ENCODE results near the gene PRR19. TPM values are rescaled to one million over a fixed set of nuclear protein-coding genes. Genes with fewer than 3 reads are reported as not detected.

The PRR19 gene
- total RNA-seq, 1 donor from 2014 or later, result not detected

DNA sequence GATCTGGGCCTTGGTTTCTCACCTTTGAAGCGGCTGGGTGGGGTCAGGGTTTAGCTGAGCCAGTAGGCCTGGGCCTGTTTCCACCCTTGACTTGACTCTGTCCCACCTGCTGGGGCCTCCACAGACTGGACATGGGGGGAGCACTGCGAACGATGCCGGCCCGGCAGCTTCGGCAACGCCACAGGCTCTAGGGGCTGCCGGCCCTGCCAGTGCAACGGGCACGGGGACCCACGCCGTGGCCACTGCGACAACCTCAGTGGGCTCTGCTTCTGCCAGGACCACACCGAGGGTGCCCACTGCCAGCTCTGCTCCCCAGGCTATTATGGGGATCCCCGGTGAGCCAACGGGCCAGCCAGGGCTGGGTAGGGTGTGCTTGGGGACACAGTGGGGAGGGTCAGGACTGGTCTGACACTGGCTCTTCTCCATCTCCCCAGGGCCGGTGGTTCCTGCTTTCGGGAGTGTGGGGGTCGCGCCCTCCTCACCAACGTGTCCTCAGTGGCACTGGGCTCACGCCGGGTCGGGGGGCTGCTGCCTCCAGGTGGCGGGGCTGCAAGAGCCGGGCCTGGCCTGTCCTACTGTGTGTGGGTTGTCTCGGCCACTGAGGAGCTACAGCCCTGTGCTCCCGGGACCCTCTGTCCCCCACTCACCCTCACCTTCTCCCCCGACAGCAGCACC, 51.5 kb downstream of the PRR19 start:
- intact Hi-C loops (cut with DNase I), result no loop called here
- ATAC-seq (ENCODE audit: poor library complexity) (no peak), DNase-seq (no peak)

DNA sequence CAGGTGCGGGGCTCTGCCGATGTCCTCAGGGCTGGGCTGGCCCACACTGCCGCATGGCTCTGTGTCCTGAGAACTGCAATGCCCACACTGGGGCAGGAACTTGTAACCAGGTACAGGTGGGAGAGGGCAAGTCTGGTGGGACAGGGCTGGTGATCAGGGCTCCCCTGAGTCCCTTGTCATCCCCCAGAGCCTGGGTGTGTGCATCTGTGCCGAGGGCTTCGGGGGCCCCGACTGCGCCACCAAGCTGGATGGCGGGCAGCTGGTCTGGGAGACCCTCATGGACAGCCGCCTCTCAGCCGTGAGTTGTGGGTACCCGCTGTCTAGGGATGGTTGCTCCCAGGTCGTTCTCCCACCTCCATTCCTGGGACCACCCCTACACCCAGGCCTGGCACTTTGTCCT, 54.0 kb downstream of the PRR19 start:
- ATAC-seq (ENCODE audit: poor library complexity) (no peak), DNase-seq (no peak)

GRCh38 chr19:42356686-42357085, 54.8 kb downstream of the PRR19 start:
- intact Hi-C loops (cut with DNase I), result no loop called here
- DNase-seq (no peak), ATAC-seq (ENCODE audit: poor library complexity) (no peak)

More for the DNA sequence above, 54.0 kb downstream of the PRR19 start:
- intact Hi-C loops (cut with DNase I), result no loop called here

DNA sequence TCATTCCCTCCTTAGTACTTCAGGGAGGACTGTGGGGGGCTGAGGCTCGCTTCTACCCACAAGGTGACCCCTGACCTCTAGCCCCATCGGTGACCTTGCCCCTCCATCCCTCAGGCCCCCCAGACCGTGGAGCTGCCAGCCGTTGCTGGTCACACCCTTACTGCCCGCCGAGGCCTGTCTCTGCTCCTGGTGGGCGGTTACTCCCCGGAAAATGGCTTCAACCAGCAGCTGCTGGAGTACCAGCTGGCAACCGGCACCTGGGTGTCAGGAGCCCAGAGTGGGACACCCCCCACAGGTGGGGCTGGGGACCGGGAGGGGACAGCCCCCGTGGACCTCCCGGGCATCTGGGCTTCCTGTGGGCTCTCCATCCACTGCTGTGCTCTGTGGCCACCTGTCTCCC, 55.4 kb downstream of the PRR19 start:
- ATAC-seq (ENCODE audit: poor library complexity) (no peak), DNase-seq (no peak)
- intact Hi-C loops (cut with DNase I), result no loop called here

Small RNAs within 50 kb of the gene (microRNA-seq; reads per million reads assigned to microRNA genes)
- not detected for gene MIR8077

Other genes with a start within 250 kb of the PRR19 start
- 4.0 TPM for gene GRIK5, start 231.9 kb upstream of the PRR19 start, total RNA-seq
- 8.4 TPM for gene ZNF574, start 226.0 kb upstream of the PRR19 start, total RNA-seq
- gene POU2F2, start 169.7 kb upstream of the PRR19 start, total RNA-seq, result 0.91 TPM
- 14.8 TPM for gene DEDD2, start 84.5 kb upstream of the PRR19 start, total RNA-seq
- 5.4 TPM for gene ZNF526, start 81.8 kb upstream of the PRR19 start, total RNA-seq
- 35.6 TPM for gene GSK3A, start 59.5 kb upstream of the PRR19 start, total RNA-seq
- 42.1 TPM for gene ERF, start 47.0 kb upstream of the PRR19 start, total RNA-seq
- gene CIC, start 32.9 kb upstream of the PRR19 start, total RNA-seq, result 33.6 TPM
- 4.3 TPM for gene PAFAH1B3, start 492 bp downstream of the PRR19 start, total RNA-seq
- 0.11 TPM for gene TMEM145, start 11.2 kb downstream of the PRR19 start, total RNA-seq
- 34.3 TPM for gene MEGF8, start 23.5 kb downstream of the PRR19 start, total RNA-seq
- 1.1 TPM for gene CNFN, start 88.2 kb downstream of the PRR19 start, total RNA-seq
- 61.4 TPM for gene LIPE, start 125.3 kb downstream of the PRR19 start, total RNA-seq
- gene CXCL17, start 140.8 kb downstream of the PRR19 start, total RNA-seq, result not detected
- 2.6 TPM for gene CEACAM1, start 226.3 kb downstream of the PRR19 start, total RNA-seq